ENCODE data around the gene ZNF3. TPM values are rescaled to one million over a fixed set of nuclear protein-coding genes. Genes with fewer than 3 reads are reported as not detected.

ZNF3 gene
- polyA plus RNA-seq (2012; ENCODE audit: insufficient read length, low read depth): 14.0 TPM

DNA sequence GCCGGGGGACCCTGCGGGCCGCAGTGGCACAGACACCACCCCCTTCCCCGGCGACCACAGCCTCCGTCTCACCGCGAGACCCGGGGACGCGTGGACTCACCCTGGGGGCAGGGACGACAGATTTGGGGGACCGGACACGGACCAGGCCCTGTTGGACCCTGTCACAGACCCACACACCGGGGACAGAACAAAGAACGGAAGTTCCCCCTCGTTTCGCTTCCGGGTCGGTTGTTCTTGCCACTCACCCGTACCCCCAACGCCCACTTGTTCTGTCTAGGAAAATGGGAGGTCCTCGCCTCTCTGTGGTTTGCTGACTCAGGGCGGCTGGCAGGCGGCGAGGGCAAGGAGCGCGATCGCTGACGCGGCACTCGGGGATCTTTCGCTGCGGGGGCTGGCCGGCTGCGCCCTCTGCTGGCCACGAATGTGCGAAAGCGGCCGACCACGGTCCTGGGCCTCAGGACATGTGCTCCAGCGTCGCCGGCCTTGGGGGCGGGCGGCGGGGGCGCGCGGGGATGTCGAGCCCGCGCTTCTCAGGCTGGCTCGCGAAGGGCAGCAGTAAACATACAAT is at the start of gene ZNF3:
TSS of gene ZNF3 (minus strand) at position 189 of the 568 bp plus-strand sequence. CDS start 4,366 bp downstream, outside the sequence.
- TF ChIP-seq FOXP2 (optimal IDR thresholded peaks at IDR 0.05; ENCODE audit: borderline replicate concordance, extremely low read depth, extremely low read length, insufficient read depth): peak; percentile 97
- TF ChIP-seq POLR2AphosphoS5 (IDR thresholded peaks at IDR 0.05; ENCODE audit: low read depth, low read length): peak; percentile 72; the same call in 1 of the 2 replicates
- peak; percentile 74 for TF ChIP-seq TAF1 (IDR thresholded peaks at IDR 0.05; ENCODE audit: borderline replicate concordance, insufficient read depth, low read length)
- TF ChIP-seq SIN3A (IDR thresholded peaks at IDR 0.05; ENCODE audit: borderline replicate concordance, insufficient read depth, low read length): peak; percentile 83
- TF ChIP-seq, protein P1, sequence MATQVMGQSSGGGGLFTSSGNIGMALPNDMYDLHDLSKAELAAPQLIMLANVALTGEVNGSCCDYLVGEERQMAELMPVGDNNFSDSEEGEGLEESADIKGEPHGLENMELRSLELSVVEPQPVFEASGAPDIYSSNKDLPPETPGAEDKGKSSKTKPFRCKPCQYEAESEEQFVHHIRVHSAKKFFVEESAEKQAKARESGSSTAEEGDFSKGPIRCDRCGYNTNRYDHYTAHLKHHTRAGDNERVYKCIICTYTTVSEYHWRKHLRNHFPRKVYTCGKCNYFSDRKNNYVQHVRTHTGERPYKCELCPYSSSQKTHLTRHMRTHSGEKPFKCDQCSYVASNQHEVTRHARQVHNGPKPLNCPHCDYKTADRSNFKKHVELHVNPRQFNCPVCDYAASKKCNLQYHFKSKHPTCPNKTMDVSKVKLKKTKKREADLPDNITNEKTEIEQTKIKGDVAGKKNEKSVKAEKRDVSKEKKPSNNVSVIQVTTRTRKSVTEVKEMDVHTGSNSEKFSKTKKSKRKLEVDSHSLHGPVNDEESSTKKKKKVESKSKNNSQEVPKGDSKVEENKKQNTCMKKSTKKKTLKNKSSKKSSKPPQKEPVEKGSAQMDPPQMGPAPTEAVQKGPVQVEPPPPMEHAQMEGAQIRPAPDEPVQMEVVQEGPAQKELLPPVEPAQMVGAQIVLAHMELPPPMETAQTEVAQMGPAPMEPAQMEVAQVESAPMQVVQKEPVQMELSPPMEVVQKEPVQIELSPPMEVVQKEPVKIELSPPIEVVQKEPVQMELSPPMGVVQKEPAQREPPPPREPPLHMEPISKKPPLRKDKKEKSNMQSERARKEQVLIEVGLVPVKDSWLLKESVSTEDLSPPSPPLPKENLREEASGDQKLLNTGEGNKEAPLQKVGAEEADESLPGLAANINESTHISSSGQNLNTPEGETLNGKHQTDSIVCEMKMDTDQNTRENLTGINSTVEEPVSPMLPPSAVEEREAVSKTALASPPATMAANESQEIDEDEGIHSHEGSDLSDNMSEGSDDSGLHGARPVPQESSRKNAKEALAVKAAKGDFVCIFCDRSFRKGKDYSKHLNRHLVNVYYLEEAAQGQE (IDR thresholded peaks at IDR 0.05; ENCODE audit: insufficient read depth in 1 of 2, low read depth in 2 of 2, low read length in 2 of 2): 0 out of 4 replicates have a peak, but pooled peaks of 1 of the 2 experiments have one; percentile 40

DNA sequence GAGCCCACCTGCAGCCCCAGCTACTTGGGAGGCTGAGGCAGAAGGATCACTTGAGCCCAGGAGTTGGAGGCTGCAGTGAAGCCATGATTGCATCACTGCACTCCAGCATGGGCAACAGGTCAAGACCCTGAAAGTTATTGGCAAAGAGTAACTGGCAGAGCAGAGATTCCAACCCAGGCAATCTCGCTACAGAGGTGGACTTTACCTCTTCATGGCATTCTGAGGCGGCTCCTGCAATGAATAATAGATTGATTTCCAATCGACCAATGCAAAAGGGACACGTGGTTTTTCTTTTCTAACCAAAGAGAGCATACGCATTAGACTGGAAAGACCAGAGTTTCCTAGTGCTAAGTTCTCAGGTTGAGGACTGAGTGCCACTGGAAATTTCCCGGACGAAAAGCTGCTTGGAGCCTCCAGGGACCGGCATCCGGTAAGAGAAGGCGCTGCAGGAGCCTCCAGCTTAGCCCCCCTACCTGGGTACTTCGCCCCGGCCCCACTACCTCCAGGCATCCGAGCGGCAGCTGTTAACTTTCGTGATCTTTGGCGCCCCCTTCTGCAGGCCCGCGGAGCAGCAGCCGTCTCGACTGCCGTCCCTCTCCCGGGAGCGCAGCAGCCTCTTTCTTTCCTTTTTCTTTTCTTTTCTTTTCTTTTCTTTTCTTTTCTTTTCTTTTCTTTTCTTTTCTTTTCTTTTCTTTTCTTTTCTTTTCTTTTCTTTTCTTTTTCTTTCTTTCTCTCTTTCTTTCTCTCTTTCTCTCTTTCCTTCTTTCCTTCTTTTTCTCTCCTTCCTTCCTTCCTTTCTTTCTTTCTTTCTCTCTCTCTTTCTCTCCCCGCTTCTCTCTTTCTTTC is 49.3 kb upstream of the ZNF3 start:
- no peak for TF ChIP-seq FOXP2 (optimal IDR thresholded peaks at IDR 0.05; ENCODE audit: borderline replicate concordance, extremely low read depth, extremely low read length, insufficient read depth)
- TF ChIP-seq TAF1 (IDR thresholded peaks at IDR 0.05; ENCODE audit: borderline replicate concordance, insufficient read depth, low read length): no peak
- TF ChIP-seq SIN3A (IDR thresholded peaks at IDR 0.05; ENCODE audit: borderline replicate concordance, insufficient read depth, low read length): no peak
- TF ChIP-seq POLR2AphosphoS5 (IDR thresholded peaks at IDR 0.05; ENCODE audit: low read depth, low read length): no peak
- TF ChIP-seq, protein P1 (IDR thresholded peaks at IDR 0.05; ENCODE audit: insufficient read depth in 1 of 2, low read depth in 2 of 2, low read length in 2 of 2): no peak

DNA sequence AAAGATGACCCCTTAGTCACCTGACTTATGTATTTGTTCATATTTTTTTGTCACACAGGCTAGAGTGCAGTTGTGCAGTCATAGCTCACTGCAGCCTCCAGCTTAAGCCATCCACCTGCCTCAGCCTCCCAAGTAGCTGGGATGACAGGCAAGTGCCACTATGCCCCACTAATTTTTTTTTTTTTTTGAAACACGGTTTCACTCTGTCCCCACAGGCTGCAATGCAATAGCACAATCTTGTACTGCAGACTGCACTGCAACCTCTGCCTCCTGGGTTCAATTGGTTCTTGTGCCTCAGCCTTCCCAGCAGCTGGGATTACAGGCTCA is 47.1 kb upstream of the ZNF3 start:
- TF ChIP-seq, protein P1 (IDR thresholded peaks at IDR 0.05; ENCODE audit: insufficient read depth in 1 of 2, low read depth in 2 of 2, low read length in 2 of 2): no peak
- TF ChIP-seq FOXP2 (optimal IDR thresholded peaks at IDR 0.05; ENCODE audit: borderline replicate concordance, extremely low read depth, extremely low read length, insufficient read depth): no peak
- no peak for TF ChIP-seq TAF1 (IDR thresholded peaks at IDR 0.05; ENCODE audit: borderline replicate concordance, insufficient read depth, low read length)
- TF ChIP-seq POLR2AphosphoS5 (IDR thresholded peaks at IDR 0.05; ENCODE audit: low read depth, low read length): no peak
- no peak for TF ChIP-seq SIN3A (IDR thresholded peaks at IDR 0.05; ENCODE audit: borderline replicate concordance, insufficient read depth, low read length)

DNA sequence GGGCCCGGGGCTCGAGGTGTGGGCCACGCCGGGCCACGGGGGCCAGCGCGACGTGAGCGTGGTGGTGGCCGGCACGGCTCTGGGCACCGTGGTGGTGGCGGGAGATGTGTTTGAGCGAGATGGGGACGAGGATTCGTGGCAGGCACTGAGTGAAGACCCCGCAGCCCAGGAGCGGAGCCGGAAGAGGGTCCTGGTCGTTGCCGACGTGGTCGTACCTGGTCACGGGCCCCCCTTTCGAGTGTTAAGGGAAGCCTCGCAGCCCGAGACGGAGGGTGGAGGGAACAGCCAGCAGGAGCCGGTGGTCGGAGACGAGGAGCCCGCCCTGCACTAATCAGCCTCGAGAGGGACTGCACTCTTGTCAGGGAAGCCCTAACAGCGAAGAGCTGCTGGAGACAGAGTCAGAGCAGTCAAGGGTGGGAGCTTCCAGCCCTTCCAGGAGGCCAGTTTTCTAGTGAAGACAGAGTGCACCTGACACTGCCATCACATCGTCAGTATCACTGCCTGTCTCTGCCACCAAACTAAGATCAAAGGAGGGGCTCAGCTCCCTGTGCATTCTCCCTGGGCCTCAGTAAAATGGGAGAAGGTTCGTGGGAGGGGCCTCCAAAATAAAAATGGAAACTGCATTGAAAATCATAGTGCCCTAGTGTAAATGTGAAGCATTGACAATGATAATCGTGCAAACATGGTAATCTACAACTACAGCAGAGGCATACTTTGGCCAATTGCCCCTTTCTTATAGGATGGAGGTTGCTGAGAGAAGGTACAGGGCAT is 46.5 kb upstream of the ZNF3 start:
- TF ChIP-seq, protein P1 (IDR thresholded peaks at IDR 0.05; ENCODE audit: insufficient read depth in 1 of 2, low read depth in 2 of 2, low read length in 2 of 2): no peak
- no peak for TF ChIP-seq TAF1 (IDR thresholded peaks at IDR 0.05; ENCODE audit: borderline replicate concordance, insufficient read depth, low read length)
- no peak for TF ChIP-seq SIN3A (IDR thresholded peaks at IDR 0.05; ENCODE audit: borderline replicate concordance, insufficient read depth, low read length)
- no peak for TF ChIP-seq FOXP2 (optimal IDR thresholded peaks at IDR 0.05; ENCODE audit: borderline replicate concordance, extremely low read depth, extremely low read length, insufficient read depth)
- TF ChIP-seq POLR2AphosphoS5 (IDR thresholded peaks at IDR 0.05; ENCODE audit: low read depth, low read length): no peak
